ENCODE data around the gene SLC2A13.

SLC2A13 gene

GRCh38 chr12:39713552-39713951 is 392.3 kb downstream of the SLC2A13 start:
- DNase-seq = no peak

GRCh38 chr12:39712334-39712733 is 393.5 kb downstream of the SLC2A13 start:
- DNase-seq = no peak
